H9 (cell line): ENCODE results near the gene CSF2. TPM values are rescaled to one million over a fixed set of nuclear protein-coding genes. Genes with fewer than 3 reads are reported as not detected.

Source experiments
- DNase-seq: peaks from one replicate; pipeline ENCODE4 v3.0.0-alpha.2; 2017
- H2AFZ ChIP-seq: one replicate; pipeline ENCODE4 v1.6.1; 2013; ENCODE audit warnings: mild to moderate bottlenecking, low read length, control low read depth, moderate library complexity
- H2AK5ac ChIP-seq: 2 replicates; pipeline ENCODE4 v1.6.1; 2013; ENCODE audit warnings: low read length, control low read depth, mixed read lengths; ENCODE audit not compliant: insufficient read length
- H2BK120ac ChIP-seq: one replicate; pipeline ENCODE4 v1.6.1; 2013; ENCODE audit warnings: low read depth, mild to moderate bottlenecking, low read length, control low read depth, inconsistent platforms; ENCODE audit not compliant: poor library complexity, severe bottlenecking
- H2BK12ac ChIP-seq: 2 replicates; pipeline ENCODE4 v1.6.1; 2013; ENCODE audit warnings: low read length, control low read depth, mixed read lengths, low read depth; ENCODE audit not compliant: insufficient read length
- H2BK15ac ChIP-seq: 2 replicates; pipeline ENCODE4 v1.6.1; 2013; ENCODE audit warnings: low read depth, low read length, control low read depth
- H2BK20ac ChIP-seq: one replicate; pipeline ENCODE4 v1.6.1; 2013; ENCODE audit warnings: low read depth, mild to moderate bottlenecking, low read length, control low read depth, inconsistent platforms; ENCODE audit not compliant: poor library complexity, severe bottlenecking
- H2BK5ac ChIP-seq: 2 replicates; pipeline ENCODE4 v1.6.1; 2013; ENCODE audit warnings: low read length, control low read depth, mixed read lengths; ENCODE audit not compliant: insufficient read length
- H3K14ac ChIP-seq: 2 replicates; pipeline ENCODE4 v1.6.1; 2013; ENCODE audit warnings: low read length, control low read depth; ENCODE audit not compliant: insufficient read depth
- H3K18ac ChIP-seq: 2 replicates; pipeline ENCODE4 v1.6.1; 2013; ENCODE audit warnings: low read depth, mild to moderate bottlenecking, mixed read lengths, low read length, control low read depth; ENCODE audit not compliant: insufficient read length
- H3K23ac ChIP-seq: 2 replicates; pipeline ENCODE4 v1.6.1; 2013; ENCODE audit warnings: low read length, control low read depth, mixed read lengths, low read depth; ENCODE audit not compliant: insufficient read length
- H3K23me2 ChIP-seq: 2 replicates; pipeline ENCODE4 v1.6.1; 2013; ENCODE audit warnings: low read depth, mild to moderate bottlenecking, mixed read lengths, low read length, control low read depth; ENCODE audit not compliant: insufficient read length, poor library complexity, severe bottlenecking
- H3K27ac ChIP-seq: 2 replicates; pipeline ENCODE4 v1.5.1; 2013; ENCODE audit warnings: low read length, control low read depth, mixed read lengths, low read depth; ENCODE audit not compliant: insufficient read length
- H3K27me3 ChIP-seq: 2 replicates; pipeline ENCODE4 v1.6.1; 2013; ENCODE audit warnings: low read length, control low read depth, inconsistent platforms; ENCODE audit not compliant: insufficient read depth
- H3K4ac ChIP-seq: 2 replicates; pipeline ENCODE4 v1.6.1; 2013; ENCODE audit warnings: low read depth, mild to moderate bottlenecking, control low read depth, inconsistent platforms, low read length, moderate library complexity
- H3K4me1 ChIP-seq: 2 replicates; pipeline ENCODE4 v1.6.1; 2013; ENCODE audit warnings: low read length, control low read depth, inconsistent platforms; ENCODE audit not compliant: insufficient read depth
- H3K4me2 ChIP-seq: 2 replicates; pipeline ENCODE4 v1.6.1; 2013; ENCODE audit warnings: low read length, control low read depth, mixed read lengths; ENCODE audit not compliant: insufficient read length, insufficient read depth
- H3K56ac ChIP-seq: 2 replicates; pipeline ENCODE4 v1.6.1; 2013; ENCODE audit warnings: low read depth, mild to moderate bottlenecking, mixed read lengths, low read length, control low read depth; ENCODE audit not compliant: insufficient read length
- H3K79me1 ChIP-seq: 2 replicates; pipeline ENCODE4 v1.6.1; 2013; ENCODE audit warnings: low read depth, mild to moderate bottlenecking, moderate library complexity, low read length, control low read depth, inconsistent platforms; ENCODE audit not compliant: insufficient read depth, poor library complexity, severe bottlenecking
- H3K79me2 ChIP-seq: 2 replicates; pipeline ENCODE4 v1.6.1; 2013; ENCODE audit warnings: low read length, control low read depth, inconsistent platforms; ENCODE audit not compliant: insufficient read depth
- H3K9ac ChIP-seq: 2 replicates; pipeline ENCODE4 v1.6.1; 2013; ENCODE audit warnings: low read length, control low read depth, mixed read lengths; ENCODE audit not compliant: insufficient read length; ENCODE audit errors: extremely low read depth
- H3K9me3 ChIP-seq: one replicate; pipeline ENCODE4 v1.6.1; 2013; ENCODE audit warnings: low read depth, low read length, inconsistent platforms; ENCODE audit not compliant: control insufficient read depth
- H3T11ph ChIP-seq: one replicate; pipeline ENCODE4 v1.6.1; 2013; ENCODE audit warnings: mild to moderate bottlenecking, low read length, control low read depth, inconsistent platforms
- H4K20me1 ChIP-seq: one replicate; pipeline ENCODE4 v1.6.1; 2013; ENCODE audit not compliant: control insufficient read depth, insufficient read length, insufficient read depth
- H4K5ac ChIP-seq: 2 replicates; pipeline ENCODE4 v1.6.1; 2013; ENCODE audit warnings: low read depth, mild to moderate bottlenecking, mixed read lengths, low read length, control low read depth; ENCODE audit not compliant: insufficient read length
- H4K8ac ChIP-seq: replicated peaks from 2 replicates; pipeline ENCODE4 v1.6.1; 2013; ENCODE audit warnings: low read length, control low read depth, mixed read lengths, low read depth; ENCODE audit not compliant: insufficient read length
- H4K91ac ChIP-seq: 2 replicates; pipeline ENCODE4 v1.6.1; 2013; ENCODE audit warnings: low read depth, mild to moderate bottlenecking, moderate library complexity, mixed read lengths, low read length, control low read depth; ENCODE audit not compliant: insufficient read length
- H3K27ac Mint-ChIP-seq, 3 experiments: 2 replicates in 2 of 3; 3 replicates in 1 of 3; pipeline ENCODE4 v1.8.0; 2020 to 2021; ENCODE audit warnings: mixed read lengths in 3 of 3, mild to moderate bottlenecking in 1 of 3, moderate library complexity in 1 of 3
- H3K27me3 Mint-ChIP-seq: 2 replicates; pipeline ENCODE4 v1.8.0; 2021; ENCODE audit warnings: low read depth, mild to moderate bottlenecking, moderate library complexity, mixed read lengths
- H3K36me3 Mint-ChIP-seq, 3 experiments: 2 replicates in 2 of 3; 3 replicates in 1 of 3; pipeline ENCODE4 v1.8.0; 2020 to 2021; ENCODE audit warnings: low read depth in 3 of 3, mixed read lengths in 3 of 3; ENCODE audit not compliant: insufficient read depth in 1 of 3
- H3K4me1 Mint-ChIP-seq, 2 experiments: 2 replicates each; pipeline ENCODE4 v1.8.0; 2020; ENCODE audit warnings: mixed read lengths in 2 of 2
- H3K4me3 Mint-ChIP-seq, 2 experiments: 2 replicates in 1 of 2; 3 replicates in 1 of 2; pipeline ENCODE4 v1.8.0; 2020 to 2021; ENCODE audit warnings: mild to moderate bottlenecking in 2 of 2, mixed read lengths in 2 of 2, moderate library complexity in 1 of 2
- H3K9me3 Mint-ChIP-seq, 2 experiments: 2 replicates in 1 of 2; 3 replicates in 1 of 2; pipeline ENCODE4 v1.8.0; 2020; ENCODE audit warnings: mild to moderate bottlenecking in 2 of 2, mixed read lengths in 2 of 2, moderate library complexity in 1 of 2
- WGBS: extraction: QIAGEN DNeasy Blood & Tissue Kit; methylation state at CpG from one replicate; pipeline ENCODE4 v1.1.7; 2013; ENCODE audit warnings: missing lambda C conversion rate, low lambda C conversion rate, mixed read lengths; ENCODE audit not compliant: insufficient read length; ENCODE audit errors: extremely low coverage; 5-methylcytosine and 5-hydroxymethylcytosine counted together
- total RNA-seq: library from RNA; stranded (reverse); gene quantifications from 2 replicates; pipeline ENCODE4 v1.2.1, GENCODE V29; 2021
- TF ChIP-seq, protein P1 (sequence below): fragments of 200-600 bp; sonication (generic); conservative IDR thresholded peaks from 3 replicates; pipeline ENCODE4 v1.8.0; 2021; ENCODE audit warnings: antibody characterized with exemption, mild to moderate bottlenecking

CSF2 gene
- total RNA-seq, 1 experiment from 2014 or later = not detected

- H3K27me3 Mint-ChIP-seq = no peaks in the 10 kb centered on the region
- H3K27ac Mint-ChIP-seq = no peak overlapping the region
- no peak overlapping the region for H3K4ac ChIP-seq
- no peak overlapping the region for H3K4me3 Mint-ChIP-seq
- H3K23me2 ChIP-seq = no peaks in the 10 kb centered on the region
- no peaks in the 10 kb centered on the region for H3K4me1 Mint-ChIP-seq
- no peak overlapping the region for H4K8ac ChIP-seq
- no peak overlapping the region for H2BK12ac ChIP-seq
- H3K18ac ChIP-seq = no peak overlapping the region
- H3K9me3 ChIP-seq = no peaks in the 10 kb centered on the region
- WGBS = no CpG with 5 or more reads among the region's 3 CpGs
- H3K27ac ChIP-seq = no peak overlapping the region
- H3K14ac ChIP-seq = no peak overlapping the region
- no peak overlapping the region for H3K23ac ChIP-seq
- peaks cover 0 to 2% of the 10 kb centered on the region in 2 experiments; a peak in 1 of 5 replicates for H3K9me3 Mint-ChIP-seq
- no peak overlapping the region for H3K56ac ChIP-seq
- no peak overlapping the region for H2BK120ac ChIP-seq
- no peak overlapping the region for H2BK5ac ChIP-seq
- no peak for DNase-seq
- no peaks in the 10 kb centered on the region for H3K79me2 ChIP-seq
- H4K5ac ChIP-seq = no peak overlapping the region
- H3K9ac ChIP-seq = no peak overlapping the region
- no peak overlapping the region for H2AFZ ChIP-seq
- H3K4me2 ChIP-seq = no peak overlapping the region
- H3T11ph ChIP-seq = no peak overlapping the region
- no peak overlapping the region for H2AK5ac ChIP-seq
- no peaks in the 10 kb centered on the region for H3K27me3 ChIP-seq
- no peaks in the 10 kb centered on the region for H3K36me3 Mint-ChIP-seq
- no peaks in the 10 kb centered on the region for H3K79me1 ChIP-seq
- TF ChIP-seq, protein P1, sequence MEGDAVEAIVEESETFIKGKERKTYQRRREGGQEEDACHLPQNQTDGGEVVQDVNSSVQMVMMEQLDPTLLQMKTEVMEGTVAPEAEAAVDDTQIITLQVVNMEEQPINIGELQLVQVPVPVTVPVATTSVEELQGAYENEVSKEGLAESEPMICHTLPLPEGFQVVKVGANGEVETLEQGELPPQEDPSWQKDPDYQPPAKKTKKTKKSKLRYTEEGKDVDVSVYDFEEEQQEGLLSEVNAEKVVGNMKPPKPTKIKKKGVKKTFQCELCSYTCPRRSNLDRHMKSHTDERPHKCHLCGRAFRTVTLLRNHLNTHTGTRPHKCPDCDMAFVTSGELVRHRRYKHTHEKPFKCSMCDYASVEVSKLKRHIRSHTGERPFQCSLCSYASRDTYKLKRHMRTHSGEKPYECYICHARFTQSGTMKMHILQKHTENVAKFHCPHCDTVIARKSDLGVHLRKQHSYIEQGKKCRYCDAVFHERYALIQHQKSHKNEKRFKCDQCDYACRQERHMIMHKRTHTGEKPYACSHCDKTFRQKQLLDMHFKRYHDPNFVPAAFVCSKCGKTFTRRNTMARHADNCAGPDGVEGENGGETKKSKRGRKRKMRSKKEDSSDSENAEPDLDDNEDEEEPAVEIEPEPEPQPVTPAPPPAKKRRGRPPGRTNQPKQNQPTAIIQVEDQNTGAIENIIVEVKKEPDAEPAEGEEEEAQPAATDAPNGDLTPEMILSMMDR = no peak
- H2BK20ac ChIP-seq = no peak overlapping the region
- no peaks in the 10 kb centered on the region for H3K4me1 ChIP-seq
- no peak overlapping the region for H4K91ac ChIP-seq
- H4K20me1 ChIP-seq = no peaks in the 10 kb centered on the region
- no peak overlapping the region for H2BK15ac ChIP-seq
These were observed 36.6 kb downstream of the CSF2 start for GRCh38 chr5:132110195-132110594.
